ENCODE data around the gene CAT.

CAT gene

GRCh38 chr11:34416766-34417165 is 22.0 kb upstream of the CAT start:
- no peak overlapping the region for H3K4me2 ChIP-seq (ENCODE audit: insufficient read depth, low read length, poor library complexity, severe bottlenecking)
- H2BK15ac ChIP-seq (ENCODE audit: low read length) = no peak overlapping the region

GRCh38 chr11:34417202-34417601 is 21.5 kb upstream of the CAT start:
- no peak overlapping the region for H2AK5ac ChIP-seq (ENCODE audit: low read depth, low read length)
- H3K4me3 ChIP-seq (ENCODE audit: low read length in 2 of 2) = no peak overlapping the region
- H3K18ac ChIP-seq (ENCODE audit: low read length) = no peak overlapping the region
- no peaks in the 10 kb centered on the region for H3K4me1 ChIP-seq (ENCODE audit: control insufficient read depth in 2 of 2, insufficient read depth in 1 of 2, low read depth in 1 of 2, low read length in 2 of 2)
- H2BK120ac ChIP-seq (ENCODE audit: low read depth, low read length) = no peak overlapping the region
- no peaks in the 10 kb centered on the region for H3K79me1 ChIP-seq (ENCODE audit: low read depth, low read length)
- H3K36me3 ChIP-seq (replicated peaks in 1 of 2; ENCODE audit: control insufficient read depth in 2 of 2, insufficient read depth in 2 of 2, low read length in 2 of 2) = no peaks in the 10 kb centered on the region
- H3K4me2 ChIP-seq (ENCODE audit: insufficient read depth, low read length, poor library complexity, severe bottlenecking) = no peak overlapping the region
- no CpG with 5 or more reads among the region's 1 CpG for WGBS, 2 donors (ENCODE audit: extremely low coverage in 2 of 2, insufficient read length in 2 of 2, insufficient replicate concordance in 1 of 2)
- H3K9me3 ChIP-seq (replicated peaks in 1 of 2; ENCODE audit: control insufficient read depth in 2 of 2, insufficient read depth in 1 of 2, low read depth in 1 of 2, low read length in 2 of 2) = peaks cover 0 to 7% of the 10 kb centered on the region in 2 donors
- H3K14ac ChIP-seq (ENCODE audit: low read length) = no peak overlapping the region
- H3K23ac ChIP-seq (ENCODE audit: low read depth, low read length, poor library complexity) = no peak overlapping the region
- no peak overlapping the region for H4K8ac ChIP-seq (ENCODE audit: low read depth, low read length)
- no peak overlapping the region for H3K9ac ChIP-seq (ENCODE audit: low read depth, low read length, poor library complexity)
- H2AFZ ChIP-seq (ENCODE audit: low read length) = no peak overlapping the region
- H4K91ac ChIP-seq (ENCODE audit: low read depth, low read length, poor library complexity) = no peak overlapping the region
- no peak overlapping the region for H2BK15ac ChIP-seq (ENCODE audit: low read length)
- DNase-seq (ENCODE audit: low spot score) = no peak
- peaks cover 0 to 11% (median 0%) of the 10 kb centered on the region in 3 experiments for H3K27me3 ChIP-seq (ENCODE audit: control insufficient read depth in 3 of 3, insufficient read depth in 3 of 3, low read depth in 1 of 3, low read length in 3 of 3)
- H2BK5ac ChIP-seq (ENCODE audit: low read length) = no peak overlapping the region
- H2BK12ac ChIP-seq (ENCODE audit: low read length) = no peak overlapping the region
- no peak overlapping the region for H3K4ac ChIP-seq (ENCODE audit: low read length)
- H3K27ac ChIP-seq (replicated peaks; ENCODE audit: low read length) = no peak overlapping the region

More at GRCh38 chr11:34416766-34417165, 22.0 kb upstream of the CAT start:
- H3K9ac ChIP-seq (ENCODE audit: low read depth, low read length, poor library complexity) = no peak overlapping the region
- no peak overlapping the region for H2BK120ac ChIP-seq (ENCODE audit: low read depth, low read length)
- H3K14ac ChIP-seq (ENCODE audit: low read length) = no peak overlapping the region
- no peaks in the 10 kb centered on the region for H3K4me1 ChIP-seq (ENCODE audit: control insufficient read depth in 2 of 2, insufficient read depth in 1 of 2, low read depth in 1 of 2, low read length in 2 of 2)
- no peak for DNase-seq (ENCODE audit: low spot score)
- H3K36me3 ChIP-seq (replicated peaks in 1 of 2; ENCODE audit: control insufficient read depth in 2 of 2, insufficient read depth in 2 of 2, low read length in 2 of 2) = no peaks in the 10 kb centered on the region
- H3K27ac ChIP-seq (replicated peaks; ENCODE audit: low read length) = no peak overlapping the region
- no peak overlapping the region for H4K8ac ChIP-seq (ENCODE audit: low read depth, low read length)
- H2BK5ac ChIP-seq (ENCODE audit: low read length) = no peak overlapping the region
- no peak overlapping the region for H3K4me3 ChIP-seq (ENCODE audit: low read length in 2 of 2)
- no peak overlapping the region for H3K18ac ChIP-seq (ENCODE audit: low read length)
- no peak overlapping the region for H3K4ac ChIP-seq (ENCODE audit: low read length)
- no peak overlapping the region for H3K23ac ChIP-seq (ENCODE audit: low read depth, low read length, poor library complexity)
- H2AK5ac ChIP-seq (ENCODE audit: low read depth, low read length) = no peak overlapping the region
- WGBS, 2 donors (ENCODE audit: extremely low coverage in 2 of 2, insufficient read length in 2 of 2, insufficient replicate concordance in 1 of 2) = no CpG with 5 or more reads among the region's 3 CpGs
- no peak overlapping the region for H2AFZ ChIP-seq (ENCODE audit: low read length)
- H4K91ac ChIP-seq (ENCODE audit: low read depth, low read length, poor library complexity) = no peak overlapping the region
- no peaks in the 10 kb centered on the region for H3K79me1 ChIP-seq (ENCODE audit: low read depth, low read length)
- peaks cover 0 to 9% of the 10 kb centered on the region in 2 donors for H3K9me3 ChIP-seq (replicated peaks in 1 of 2; ENCODE audit: control insufficient read depth in 2 of 2, insufficient read depth in 1 of 2, low read depth in 1 of 2, low read length in 2 of 2)
- no peak overlapping the region for H2BK12ac ChIP-seq (ENCODE audit: low read length)
- peaks cover 0 to 11% (median 0%) of the 10 kb centered on the region in 3 experiments for H3K27me3 ChIP-seq (ENCODE audit: control insufficient read depth in 3 of 3, insufficient read depth in 3 of 3, low read depth in 1 of 3, low read length in 3 of 3)

- Histone ChIP-seq H3K36me3 (replicated peaks in 1 of 2; ENCODE audit: control insufficient read depth in 2 of 2, insufficient read depth in 2 of 2, low read length in 2 of 2) (no peaks in the 10 kb centered on the region), H4K91ac (ENCODE audit: low read depth, low read length, poor library complexity) (no peak overlapping the region), H3K4me3 (ENCODE audit: low read length in 2 of 2) (no peak overlapping the region), H2AK5ac (ENCODE audit: low read depth, low read length) (no peak overlapping the region), H2AFZ (ENCODE audit: low read length) (no peak overlapping the region), H3K79me1 (ENCODE audit: low read depth, low read length) (no peaks in the 10 kb centered on the region), H4K8ac (ENCODE audit: low read depth, low read length) (no peak overlapping the region), H3K18ac (ENCODE audit: low read length) (no peak overlapping the region), H3K9me3 (replicated peaks in 1 of 2; ENCODE audit: control insufficient read depth in 2 of 2, insufficient read depth in 1 of 2, low read depth in 1 of 2, low read length in 2 of 2) (peaks cover 0 to 2% of the 10 kb centered on the region in 2 donors), H3K27ac (replicated peaks; ENCODE audit: low read length) (no peak overlapping the region), H3K14ac (ENCODE audit: low read length) (no peak overlapping the region), H2BK12ac (ENCODE audit: low read length) (no peak overlapping the region), H2BK5ac (ENCODE audit: low read length) (no peak overlapping the region), H3K4me1 (ENCODE audit: control insufficient read depth in 2 of 2, insufficient read depth in 1 of 2, low read depth in 1 of 2, low read length in 2 of 2) (no peaks in the 10 kb centered on the region), H2BK15ac (ENCODE audit: low read length) (no peak overlapping the region), H3K4me2 (ENCODE audit: insufficient read depth, low read length, poor library complexity, severe bottlenecking) (no peak overlapping the region), H3K23ac (ENCODE audit: low read depth, low read length, poor library complexity) (no peak overlapping the region), H3K4ac (ENCODE audit: low read length) (no peak overlapping the region), H3K27me3 (ENCODE audit: control insufficient read depth in 3 of 3, insufficient read depth in 3 of 3, low read depth in 1 of 3, low read length in 3 of 3) (peaks cover 0 to 11% (median 0%) of the 10 kb centered on the region in 3 experiments), H2BK120ac (ENCODE audit: low read depth, low read length) (no peak overlapping the region), H3K9ac (ENCODE audit: low read depth, low read length, poor library complexity) (no peak overlapping the region)
- no peak for DNase-seq (ENCODE audit: low spot score)
- no CpG with 5 or more reads among the region's 2 CpGs for whole genome bisulfite sequencing, 2 donors (ENCODE audit: extremely low coverage in 2 of 2, insufficient read length in 2 of 2, insufficient replicate concordance in 1 of 2)
Measured at GRCh38 chr11:34419158-34419557, 19.6 kb upstream of the CAT start.

DNA sequence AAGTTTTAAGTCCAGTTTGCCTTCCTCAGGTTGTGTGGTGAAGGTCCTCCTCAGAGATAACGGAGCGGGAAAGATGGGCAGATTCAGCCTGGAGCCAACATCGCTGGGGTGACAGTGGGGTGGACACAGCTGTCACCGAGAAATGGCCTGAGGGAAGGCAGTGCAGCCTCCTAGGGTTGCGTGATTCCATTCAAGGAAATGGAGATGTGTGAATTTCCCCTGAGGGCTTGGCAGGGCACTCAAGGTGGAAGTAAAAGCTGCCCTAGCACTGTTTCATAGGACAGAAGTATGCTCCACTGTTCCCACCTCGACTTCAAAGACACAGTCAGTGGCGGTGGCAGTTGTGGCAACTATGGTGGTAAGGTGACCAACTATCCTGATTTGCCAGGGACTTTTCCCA is 15.4 kb upstream of the CAT start:
- Histone ChIP-seq H2BK120ac (ENCODE audit: low read depth, low read length) (no peak overlapping the region), H3K4me2 (ENCODE audit: insufficient read depth, low read length, poor library complexity, severe bottlenecking) (no peak overlapping the region), H3K18ac (ENCODE audit: low read length) (no peak overlapping the region), H3K79me1 (ENCODE audit: low read depth, low read length) (no peaks in the 10 kb centered on the region), H4K8ac (ENCODE audit: low read depth, low read length) (no peak overlapping the region), H2BK5ac (ENCODE audit: low read length) (no peak overlapping the region), H3K4me1 (ENCODE audit: control insufficient read depth in 2 of 2, insufficient read depth in 1 of 2, low read depth in 1 of 2, low read length in 2 of 2) (no peaks in the 10 kb centered on the region), H2AK5ac (ENCODE audit: low read depth, low read length) (no peak overlapping the region), H3K9ac (ENCODE audit: low read depth, low read length, poor library complexity) (no peak overlapping the region), H3K4me3 (ENCODE audit: low read length in 2 of 2) (no peak overlapping the region), H3K36me3 (replicated peaks in 1 of 2; ENCODE audit: control insufficient read depth in 2 of 2, insufficient read depth in 2 of 2, low read length in 2 of 2) (no peaks in the 10 kb centered on the region), H2AFZ (ENCODE audit: low read length) (no peak overlapping the region), H2BK15ac (ENCODE audit: low read length) (no peak overlapping the region), H3K23ac (ENCODE audit: low read depth, low read length, poor library complexity) (no peak overlapping the region), H3K27me3 (ENCODE audit: control insufficient read depth in 3 of 3, insufficient read depth in 3 of 3, low read depth in 1 of 3, low read length in 3 of 3) (peaks cover 0 to 17% (median 0%) of the 10 kb centered on the region in 3 experiments), H4K91ac (ENCODE audit: low read depth, low read length, poor library complexity) (no peak overlapping the region), H2BK12ac (ENCODE audit: low read length) (no peak overlapping the region), H3K27ac (replicated peaks; ENCODE audit: low read length) (no peak overlapping the region), H3K4ac (ENCODE audit: low read length) (no peak overlapping the region), H3K9me3 (replicated peaks in 1 of 2; ENCODE audit: control insufficient read depth in 2 of 2, insufficient read depth in 1 of 2, low read depth in 1 of 2, low read length in 2 of 2) (no peaks in the 10 kb centered on the region), H3K14ac (ENCODE audit: low read length) (no peak overlapping the region)
- no peak for DNase-seq (ENCODE audit: low spot score)
- no CpG with 5 or more reads among the region's 7 CpGs for WGBS, 2 donors (ENCODE audit: extremely low coverage in 2 of 2, insufficient read length in 2 of 2, insufficient replicate concordance in 1 of 2)
